CD4-positive, alpha-beta memory T cell (primary cell): Measurements from ENCODE around the gene TMPRSS11E. TPM values are rescaled to one million over a fixed set of nuclear protein-coding genes. Genes with fewer than 3 reads are reported as not detected.
"Not testable (repeated sequence)": the region's sequence is repeated elsewhere in the genome, so short reads cannot be mapped to it uniquely, and the experiment has no call there.

Experiments used
- CTCF ChIA-PET: fragments of 350-600 bp; sonication (Branson Sonifier 250); formaldehyde crosslinking; loops from one replicate; lab custom pipeline; 2021; ENCODE audit warnings: inconsistent platforms; ENCODE audit not compliant: partially characterized antibody; lab: Charles Lee
- POLR2A ChIA-PET: fragments of 350-600 bp; sonication (Branson Sonifier 250); formaldehyde crosslinking; loops from one replicate; lab custom pipeline; 2021; ENCODE audit not compliant: partially characterized antibody; lab: Charles Lee
- DNase-seq, 5 donors: peaks; one replicate each; pipeline versions ENCODE4 v3.0.0 to v3.0.0-alpha.2; 2020 to 2022; ENCODE audit warnings: mixed read lengths in 1 of 5
- H3K27ac ChIP-seq: one replicate; pipeline ENCODE4 v1.7.0; 2013; ENCODE audit warnings: low read depth, low read length
- H3K27me3 ChIP-seq: 2 replicates; pipeline ENCODE4 v1.7.0; 2013; ENCODE audit warnings: mild to moderate bottlenecking, low read length, moderate library complexity; ENCODE audit not compliant: insufficient read depth
- H3K36me3 ChIP-seq: 2 replicates; pipeline ENCODE4 v1.7.0; 2013; ENCODE audit warnings: mild to moderate bottlenecking, low read length, moderate library complexity; ENCODE audit not compliant: insufficient read depth
- H3K4me1 ChIP-seq: 2 replicates; pipeline ENCODE4 v1.7.0; 2013; ENCODE audit warnings: mild to moderate bottlenecking, low read length, moderate library complexity; ENCODE audit not compliant: insufficient read depth
- H3K4me3 ChIP-seq, 2 donors: one replicate each; pipeline ENCODE4 v1.7.0; 2013; ENCODE audit warnings: low read length in 2 of 2, mild to moderate bottlenecking in 1 of 2
- H3K9me3 ChIP-seq, 2 donors: one replicate each; pipeline ENCODE4 v1.7.0; 2013; ENCODE audit warnings: low read length in 2 of 2, control low read depth in 1 of 2; ENCODE audit not compliant: control insufficient read depth in 1 of 2
- H3K27ac Mint-ChIP-seq, 7 donors: one replicate each; pipeline ENCODE4 v1.8.0; 2020 to 2021; ENCODE audit warnings: mixed read lengths in 7 of 7, mild to moderate bottlenecking in 6 of 7, inconsistent platforms in 3 of 7, moderate library complexity in 3 of 7
- H3K27me3 Mint-ChIP-seq, 2 donors: one replicate each; pipeline ENCODE4 v1.8.0; 2020 to 2021; ENCODE audit warnings: mixed read lengths in 2 of 2
- H3K36me3 Mint-ChIP-seq, 2 donors: one replicate each; pipeline ENCODE4 v1.8.0; 2020 to 2021; ENCODE audit warnings: mixed read lengths in 2 of 2, inconsistent platforms in 1 of 2, mild to moderate bottlenecking in 1 of 2
- H3K4me1 Mint-ChIP-seq, 4 donors: one replicate each; pipeline ENCODE4 v1.8.0; 2020 to 2021; ENCODE audit warnings: mixed read lengths in 4 of 4, mild to moderate bottlenecking in 1 of 4
- H3K4me3 Mint-ChIP-seq, 8 donors: one replicate each; pipeline ENCODE4 v1.8.0; 2020 to 2021; ENCODE audit warnings: mixed read lengths in 8 of 8, mild to moderate bottlenecking in 7 of 8, moderate library complexity in 6 of 8, inconsistent platforms in 3 of 8
- H3K9me3 Mint-ChIP-seq, 8 donors: one replicate each; pipeline ENCODE4 v1.8.0; 2020 to 2021; ENCODE audit warnings: mixed read lengths in 8 of 8, mild to moderate bottlenecking in 5 of 8, inconsistent platforms in 3 of 8, moderate library complexity in 1 of 8
- intact Hi-C: fragments of 100-400 bp; cut with micrococcal nuclease; formaldehyde crosslinking; loops from one replicate; pipeline ENCODE4 v1.15.1; 2023
- polyA plus RNA-seq, 2 donors: library from polyadenylated mRNA; unstranded; fragments of 300-500 nt; fragmentation: Illumina TruSeq; gene quantifications; one replicate each; pipeline ENCODE4 v1.2.3, GENCODE V29; 2021
- total RNA-seq, 2 experiments: library from RNA; stranded (reverse); gene quantifications; one replicate each; pipeline ENCODE4 v1.2.3, GENCODE V29; 2021

TMPRSS11E gene
- total and polyA plus RNA-seq, 4 experiments from 2014 or later, result 0.27 TPM; not detected in 3

- Mint-ChIP-seq H3K36me3 (no peaks in the 10 kb centered on the region), H3K9me3 (peaks cover 0 to 2% (median 0%) of the 10 kb centered on the region in 8 donors), H3K4me1 (no peaks in the 10 kb centered on the region), H3K4me3 (no peak overlapping the region), H3K27ac (peak overlapping the region in 1 of 7 donors; percentile 22), H3K27me3 (no peaks in the 10 kb centered on the region)
- DNase-seq, result no peak
- CTCF ChIA-PET, result no interaction called here
- POLR2A ChIA-PET, result no interaction called here
- no peaks in the 10 kb centered on the region for H3K27me3 ChIP-seq
- intact Hi-C loops, result no loop called here
- no peak overlapping the region for H3K4me3 ChIP-seq
- no peaks in the 10 kb centered on the region for H3K4me1 ChIP-seq
- no peaks in the 10 kb centered on the region for H3K36me3 ChIP-seq
- H3K27ac ChIP-seq, result no peak overlapping the region
- no peaks in the 10 kb centered on the region for H3K9me3 ChIP-seq
Observed at GRCh38 chr4:68476191-68476590, 28.9 kb downstream of the TMPRSS11E start.

- Histone ChIP-seq H3K4me3 (no peak overlapping the region), H3K36me3 (no peaks in the 10 kb centered on the region), H3K9me3 (no peaks in the 10 kb centered on the region), H3K27me3 (no peaks in the 10 kb centered on the region), H3K4me1 (no peaks in the 10 kb centered on the region), H3K27ac (no peak overlapping the region)
- CTCF ChIA-PET, result interaction anchor here (1.6 kb wide), 1 partner anchor 9 kb away, joined by 8 read pairs; no protein-coding TSS in a partner anchor
- Mint-ChIP-seq H3K36me3 (no peaks in the 10 kb centered on the region), H3K4me3 (no peak overlapping the region), H3K9me3 (peaks cover 0 to 3% (median 0%) of the 10 kb centered on the region in 8 donors), H3K4me1 (peaks cover 2% of the 10 kb centered on the region in 4 donors), H3K27ac (no peak overlapping the region), H3K27me3 (peaks cover 2% of the 10 kb centered on the region in 2 donors)
- POLR2A ChIA-PET, result no interaction called here
- no peak for DNase-seq
- intact Hi-C loops, result no loop called here
Observed at GRCh38 chr4:68489338-68489737, 42.1 kb downstream of the TMPRSS11E start.

- no peaks in the 10 kb centered on the region for H3K9me3 Mint-ChIP-seq
- Histone ChIP-seq H3K4me3 (no peak overlapping the region), H3K27ac (no peak overlapping the region), H3K4me1 (no peaks in the 10 kb centered on the region), H3K36me3 (no peaks in the 10 kb centered on the region), H3K27me3 (no peaks in the 10 kb centered on the region), H3K9me3 (no peaks in the 10 kb centered on the region)
- intact Hi-C loops, result loop anchor here (10.0 kb wide), 1 partner anchor 534 kb away; no protein-coding TSS in a partner anchor
- DNase-seq, result no peak
- POLR2A ChIA-PET, result no interaction called here
- H3K27ac Mint-ChIP-seq, result no peak overlapping the region
- peaks cover 2% of the 10 kb centered on the region in 2 donors for H3K27me3 Mint-ChIP-seq
- H3K4me1 Mint-ChIP-seq, result peaks cover 2 to 9% (median 4%) of the 10 kb centered on the region in 4 donors
- no peak overlapping the region for H3K4me3 Mint-ChIP-seq
- CTCF ChIA-PET, result interaction anchor here (0.6 kb wide), 1 partner anchor 344 kb away, joined by 3 read pairs; no protein-coding TSS in a partner anchor
- H3K36me3 Mint-ChIP-seq, result no peaks in the 10 kb centered on the region
Observed at GRCh38 chr4:68490826-68491457, 43.7 kb downstream of the TMPRSS11E start.

- no peak overlapping the region for H3K27ac ChIP-seq
- Mint-ChIP-seq H3K36me3 (no peaks in the 10 kb centered on the region), H3K9me3 (no peaks in the 10 kb centered on the region), H3K27ac (no peak overlapping the region), H3K27me3 (peaks cover 0 to 2% of the 10 kb centered on the region in 2 donors), H3K4me1 (peaks cover 4 to 9% (median 5%) of the 10 kb centered on the region in 4 donors), H3K4me3 (no peak overlapping the region)
- H3K36me3 ChIP-seq, result no peaks in the 10 kb centered on the region
- no peaks in the 10 kb centered on the region for H3K27me3 ChIP-seq
- DNase-seq, result no peak
- no peak overlapping the region for H3K4me3 ChIP-seq
- CTCF ChIA-PET, result interaction anchor here (0.9 to 1.4 kb wide), 3 partner anchors 9 to 53 kb away, joined by 3 to 4 read pairs (median 3); no protein-coding TSS in a partner anchor
- POLR2A ChIA-PET, result no interaction called here
- intact Hi-C loops, result loop anchor here (5.0 to 10.0 kb wide), 3 partner anchors 530 to 1388 kb away; no protein-coding TSS in a partner anchor
- H3K4me1 ChIP-seq, result no peaks in the 10 kb centered on the region
- H3K9me3 ChIP-seq, result no peaks in the 10 kb centered on the region
Observed at GRCh38 chr4:68494688-68495087, 47.4 kb downstream of the TMPRSS11E start.

- no peaks in the 10 kb centered on the region for H3K9me3 ChIP-seq
- H3K4me1 ChIP-seq, result no peaks in the 10 kb centered on the region
- no peaks in the 10 kb centered on the region for H3K9me3 Mint-ChIP-seq
- H3K36me3 Mint-ChIP-seq, result no peaks in the 10 kb centered on the region
- H3K27me3 Mint-ChIP-seq, result no peaks in the 10 kb centered on the region
- no peaks in the 10 kb centered on the region for H3K27me3 ChIP-seq
- CTCF ChIA-PET, result interaction anchor here (0.6 to 1.5 kb wide), 11 partner anchors 9 to 1254 kb away, joined by 3 to 8 read pairs (median 4); partner anchors contain the start of gene UGT2B15
- intact Hi-C loops, result loop anchor here (1.0 to 10.0 kb wide), 5 partner anchors 226 to 1384 kb away; no protein-coding TSS in a partner anchor
- POLR2A ChIA-PET, result no interaction called here
- no peak overlapping the region for H3K4me3 Mint-ChIP-seq
- H3K27ac ChIP-seq, result no peak overlapping the region
- H3K4me3 ChIP-seq, result no peak overlapping the region
- peaks cover 4 to 9% (median 5%) of the 10 kb centered on the region in 4 donors for H3K4me1 Mint-ChIP-seq
- peak; percentile 49 to 64 (median 53) for DNase-seq
- no peaks in the 10 kb centered on the region for H3K36me3 ChIP-seq
- H3K27ac Mint-ChIP-seq, result no peak overlapping the region
Observed at GRCh38 chr4:68498413-68499007, 51.2 kb downstream of the TMPRSS11E start.

GRCh38 chr4:68499021-68499420 is 51.8 kb downstream of the TMPRSS11E start:
- Mint-ChIP-seq H3K27me3 (no peaks in the 10 kb centered on the region), H3K4me3 (no peak overlapping the region), H3K36me3 (no peaks in the 10 kb centered on the region), H3K4me1 (peaks cover 5 to 11% (median 7%) of the 10 kb centered on the region in 4 donors), H3K27ac (no peak overlapping the region), H3K9me3 (peaks cover 0 to 5% (median under 1%) of the 10 kb centered on the region in 8 donors)
- DNase-seq, result no peak
- H3K27me3 ChIP-seq, result no peaks in the 10 kb centered on the region
- intact Hi-C loops, result loop anchor here (2.0 to 10.0 kb wide), 4 partner anchors 526 to 1383 kb away; no protein-coding TSS in a partner anchor
- H3K4me3 ChIP-seq, result no peak overlapping the region
- H3K9me3 ChIP-seq, result no peaks in the 10 kb centered on the region
- CTCF ChIA-PET, result interaction anchor here (0.6 to 1.5 kb wide), 10 partner anchors 10 to 1254 kb away, joined by 3 to 8 read pairs (median 4); partner anchors contain the start of gene UGT2B15
- no peaks in the 10 kb centered on the region for H3K36me3 ChIP-seq
- POLR2A ChIA-PET, result no interaction called here
- no peaks in the 10 kb centered on the region for H3K4me1 ChIP-seq
- H3K27ac ChIP-seq, result no peak overlapping the region

- DNase-seq, H3K36me3 ChIP-seq, H3K27me3 ChIP-seq, H3K36me3 Mint-ChIP-seq, H3K27me3 Mint-ChIP-seq, H3K4me3 ChIP-seq, POLR2A ChIA-PET, H3K4me1 ChIP-seq, H3K27ac ChIP-seq, H3K27ac Mint-ChIP-seq, intact Hi-C loops, H3K9me3 ChIP-seq: not testable (repeated sequence)
- Mint-ChIP-seq H3K9me3 (peaks cover 0 to 13% (median 6%) of the 10 kb centered on the region in 8 donors), H3K4me1 (peaks cover 6 to 22% (median 17%) of the 10 kb centered on the region in 4 donors), H3K4me3 (peak overlapping the region in 1 of 8 donors; percentile 26)
- CTCF ChIA-PET, result interaction anchor here (1.2 kb wide), 1 partner anchor 9 kb away, joined by 3 read pairs; no protein-coding TSS in a partner anchor
Observed at GRCh38 chr4:68503462-68503861, 56.2 kb downstream of the TMPRSS11E start.
